OCI-LY3 (cell line): ENCODE results near the gene NIPAL3.
"Not testable (repeated sequence)": the region's sequence is repeated elsewhere in the genome, so short reads cannot be mapped to it uniquely, and the experiment has no call there.

Source experiments
- H2AFZ ChIP-seq: fragments of 200-600, 300-600 bp; shearing (Covaris generic); 2 replicates; pipeline ENCODE4 v1.6.0; 2014; ENCODE audit warnings: antibody characterized with exemption, low read depth, low read length
- H3K27ac ChIP-seq: fragments of 200-600, 300-600 bp; sonication (generic); 2 replicates; pipeline ENCODE4 v1.5.1; 2014; ENCODE audit warnings: mild to moderate bottlenecking, low read length, moderate library complexity, mixed read lengths
- H3K27me3 ChIP-seq: fragments of 200-600, 300-600 bp; sonication (generic); 2 replicates; pipeline ENCODE4 v1.6.1; 2014; ENCODE audit warnings: low read depth, low read length, mixed read lengths
- H3K36me3 ChIP-seq: fragments of 200-600, 300-600 bp; sonication (generic); replicated peaks from 2 replicates; pipeline ENCODE3; 2014; ENCODE audit warnings: low read depth, low read length, mixed read lengths
- H3K4me1 ChIP-seq: fragments of 300-600, 200-600 bp; sonication (generic); 2 replicates; pipeline ENCODE4 v1.6.1; 2014; ENCODE audit warnings: low read length, mixed read lengths
- H3K4me2 ChIP-seq: fragments of 200-600, 300-600 bp; sonication (generic); 2 replicates; pipeline ENCODE4 v1.6.1; 2014; ENCODE audit warnings: low read length, mixed read lengths
- H3K4me3 ChIP-seq: fragments of 300-600, 200-600 bp; sonication (generic); 2 replicates; pipeline ENCODE4 v1.5.1; 2014; ENCODE audit warnings: antibody characterized with exemption, mild to moderate bottlenecking, low read length, moderate library complexity
- H3K79me2 ChIP-seq: fragments of 300-600, 200-600 bp; shearing (Covaris generic); 2 replicates; pipeline ENCODE4 v1.6.1; 2014; ENCODE audit warnings: mild to moderate bottlenecking, low read length, mixed read lengths
- H3K9ac ChIP-seq: fragments of 300-600, 200-600 bp; shearing (Covaris generic); 2 replicates; pipeline ENCODE4 v1.6.0; 2014; ENCODE audit warnings: mild to moderate bottlenecking, low read length, moderate library complexity
- H3K9me3 ChIP-seq: fragments of 200-600, 300-600 bp; shearing (Covaris generic); 2 replicates; pipeline ENCODE4 v1.6.1; 2014; ENCODE audit warnings: low read length, mixed read lengths; ENCODE audit not compliant: insufficient read depth
- H4K20me1 ChIP-seq: fragments of 200-600, 300-600 bp; sonication (generic); 2 replicates; pipeline ENCODE4 v1.6.1; 2016; ENCODE audit warnings: low read length, mixed read lengths; ENCODE audit not compliant: insufficient read depth
- CTCF ChIP-seq: fragments of 200-600, 300-600 bp; sonication (generic); IDR thresholded peaks from 2 replicates; pipeline ENCODE4 v1.5.1; 2014; ENCODE audit warnings: antibody characterized with exemption, low read length, low read depth
- EZH2phosphoT487 ChIP-seq: fragments of 200-600 bp; shearing (Covaris generic); IDR thresholded peaks from 2 replicates; pipeline ENCODE4 v1.6.1; 2018; ENCODE audit warnings: antibody characterized with exemption, mixed run types, low read depth

NIPAL3 gene

DNA sequence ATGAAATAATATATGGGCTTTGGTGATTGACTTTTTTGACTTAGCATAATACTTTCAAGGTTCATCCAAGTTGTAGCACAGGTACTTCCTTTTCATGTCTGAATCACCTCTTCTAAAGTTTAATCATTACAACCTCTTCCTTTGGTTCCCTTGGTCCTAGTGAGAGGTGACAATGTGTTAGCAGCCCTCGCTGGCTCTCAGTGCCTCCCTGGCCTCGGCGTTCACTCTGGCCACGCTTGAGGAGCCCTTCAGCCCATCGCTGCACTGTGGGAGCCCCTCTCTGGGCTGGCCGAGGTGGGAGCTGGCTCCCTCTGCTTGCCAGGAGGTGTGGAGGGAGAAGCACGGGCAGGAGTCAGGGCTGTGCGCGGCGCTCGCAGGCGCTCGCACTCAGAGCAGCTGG lies 74.1 kb downstream of the NIPAL3 start:
- no peak overlapping the region for H3K4me2 ChIP-seq
- no peaks in the 10 kb centered on the region; the same call in 1 of the 2 replicates for H3K9me3 ChIP-seq
- H3K9ac ChIP-seq = no peak overlapping the region
- no peaks in the 10 kb centered on the region for H4K20me1 ChIP-seq
- H2AFZ ChIP-seq = no peak overlapping the region
- H3K4me3 ChIP-seq = no peak overlapping the region
- no peaks in the 10 kb centered on the region for H3K36me3 ChIP-seq
- no peaks in the 10 kb centered on the region for H3K79me2 ChIP-seq
- no peaks in the 10 kb centered on the region for H3K27me3 ChIP-seq
- TF ChIP-seq CTCF (no peak), EZH2phosphoT487 (no peak)
- H3K4me1 ChIP-seq = peaks cover 10% of the 10 kb centered on the region
- H3K27ac ChIP-seq = no peak overlapping the region

GRCh38 chr1:24490101-24490781 lies 74.6 kb downstream of the NIPAL3 start:
- no peaks in the 10 kb centered on the region for H3K36me3 ChIP-seq
- no peak overlapping the region for H3K4me3 ChIP-seq
- no peak overlapping the region for H3K4me2 ChIP-seq
- no peak for TF ChIP-seq CTCF
- no peak for TF ChIP-seq EZH2phosphoT487
- no peaks in the 10 kb centered on the region for H3K27me3 ChIP-seq
- no peak overlapping the region for H3K9ac ChIP-seq
- no peak overlapping the region for H2AFZ ChIP-seq
- H4K20me1 ChIP-seq = no peaks in the 10 kb centered on the region
- H3K9me3 ChIP-seq = no peaks in the 10 kb centered on the region; the same call in 1 of the 2 replicates
- no peaks in the 10 kb centered on the region for H3K79me2 ChIP-seq
- no peak overlapping the region for H3K27ac ChIP-seq
- H3K4me1 ChIP-seq = peaks cover 9% of the 10 kb centered on the region

DNA sequence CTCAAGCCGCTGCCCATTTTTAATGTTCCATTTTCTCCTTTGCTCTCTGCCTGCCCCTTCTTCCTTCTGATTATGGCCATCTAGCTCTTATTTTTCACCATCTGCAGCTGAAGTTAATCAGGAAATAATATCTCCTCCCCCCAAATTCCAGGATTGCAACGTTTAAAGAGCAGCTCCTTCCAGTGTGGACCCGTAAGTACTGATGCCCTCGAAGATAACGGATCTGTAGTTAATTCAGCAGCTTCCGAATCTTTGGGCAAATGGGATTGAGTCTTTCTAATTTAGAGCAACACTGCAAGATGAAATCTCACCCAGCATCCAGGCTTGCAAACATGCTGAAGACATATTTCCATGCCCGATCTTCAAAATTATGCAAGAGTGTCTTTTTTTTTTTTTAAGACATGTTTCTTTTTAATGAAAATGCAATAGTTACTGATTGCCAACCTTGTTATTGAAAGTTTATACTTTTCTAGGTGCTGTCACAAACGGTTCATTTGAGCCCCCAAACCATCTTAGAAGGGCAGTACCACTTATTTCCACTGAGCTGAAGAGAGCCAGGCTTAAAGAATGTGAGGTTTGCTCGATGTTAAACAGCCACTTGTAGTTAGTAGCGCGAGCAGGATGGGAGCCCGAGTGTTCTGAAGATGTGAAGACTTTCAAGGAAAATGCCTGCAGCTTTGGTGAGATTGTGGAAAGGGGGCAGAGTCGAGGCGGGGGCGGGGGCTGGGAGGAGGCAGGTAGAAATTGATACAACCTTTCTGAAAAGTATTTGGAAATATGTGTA lies 76.2 kb downstream of the NIPAL3 start:
- H2AFZ ChIP-seq = no peak overlapping the region
- TF ChIP-seq CTCF = no peak
- TF ChIP-seq EZH2phosphoT487 = no peak
- H3K4me2 ChIP-seq = no peak overlapping the region

GRCh38 chr1:24492935-24493334 lies 77.3 kb downstream of the NIPAL3 start:
- not testable (repeated sequence) for H3K79me2 ChIP-seq, H3K4me3 ChIP-seq, H3K27ac ChIP-seq, H3K4me2 ChIP-seq, H3K36me3 ChIP-seq, H3K9me3 ChIP-seq, H3K9ac ChIP-seq, H4K20me1 ChIP-seq, H2AFZ ChIP-seq, H3K4me1 ChIP-seq, H3K27me3 ChIP-seq

More for the DNA sequence above, 76.2 kb downstream of the NIPAL3 start:
- Histone ChIP-seq H3K4me3 (no peak overlapping the region), H3K4me1 (peaks cover 9% of the 10 kb centered on the region), H3K27ac (no peak overlapping the region), H4K20me1 (no peaks in the 10 kb centered on the region), H3K9ac (no peak overlapping the region), H3K79me2 (no peaks in the 10 kb centered on the region), H3K36me3 (no peaks in the 10 kb centered on the region), H3K9me3 (no peaks in the 10 kb centered on the region; the same call in 1 of the 2 replicates), H3K27me3 (no peaks in the 10 kb centered on the region)
